Measurements from ENCODE around the gene RPL15.
"Not testable (repeated sequence)": the region's sequence is repeated elsewhere in the genome, so short reads cannot be mapped to it uniquely, and the experiment has no call there.

- TF ChIP-seq, protein P1, sequence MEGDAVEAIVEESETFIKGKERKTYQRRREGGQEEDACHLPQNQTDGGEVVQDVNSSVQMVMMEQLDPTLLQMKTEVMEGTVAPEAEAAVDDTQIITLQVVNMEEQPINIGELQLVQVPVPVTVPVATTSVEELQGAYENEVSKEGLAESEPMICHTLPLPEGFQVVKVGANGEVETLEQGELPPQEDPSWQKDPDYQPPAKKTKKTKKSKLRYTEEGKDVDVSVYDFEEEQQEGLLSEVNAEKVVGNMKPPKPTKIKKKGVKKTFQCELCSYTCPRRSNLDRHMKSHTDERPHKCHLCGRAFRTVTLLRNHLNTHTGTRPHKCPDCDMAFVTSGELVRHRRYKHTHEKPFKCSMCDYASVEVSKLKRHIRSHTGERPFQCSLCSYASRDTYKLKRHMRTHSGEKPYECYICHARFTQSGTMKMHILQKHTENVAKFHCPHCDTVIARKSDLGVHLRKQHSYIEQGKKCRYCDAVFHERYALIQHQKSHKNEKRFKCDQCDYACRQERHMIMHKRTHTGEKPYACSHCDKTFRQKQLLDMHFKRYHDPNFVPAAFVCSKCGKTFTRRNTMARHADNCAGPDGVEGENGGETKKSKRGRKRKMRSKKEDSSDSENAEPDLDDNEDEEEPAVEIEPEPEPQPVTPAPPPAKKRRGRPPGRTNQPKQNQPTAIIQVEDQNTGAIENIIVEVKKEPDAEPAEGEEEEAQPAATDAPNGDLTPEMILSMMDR (CRISPR knock-in tag; IDR thresholded peaks at IDR 0.05) = not testable (repeated sequence)
- not testable (repeated sequence) for TF ChIP-seq PRDM15, SALL1, ZNF274 (CRISPR knock-in tag; IDR thresholded peaks at IDR 0.05)
Measured at GRCh38 chr3:23871361-23871760, 45.6 kb upstream of the RPL15 start.
